HFF-Myc (cell line): ENCODE measurements around the gene SUMF1.

Experiments
- DNase-seq: peaks from one replicate; pipeline ENCODE4 v3.0.0-alpha.2; 2011; ENCODE audit warnings: low read depth; ENCODE audit errors: extremely low read depth
- H3K4me3 ChIP-seq: replicated peaks from 2 replicates; pipeline ENCODE4 v1.5.1; 2011; ENCODE audit warnings: low read depth, mild to moderate bottlenecking, control low read depth, low read length
- CTCF ChIP-seq: IDR thresholded peaks from 2 replicates; pipeline ENCODE4 v1.5.1; 2012; ENCODE audit warnings: mild to moderate bottlenecking, low read depth, low read length, control low read depth; ENCODE audit errors: missing control alignments

The SUMF1 gene

GRCh38 chr3:4497005-4497692 lies 30.1 kb upstream of the SUMF1 start:
- no peak for DNase-seq
- no peak overlapping the region for H3K4me3 ChIP-seq
- no peak for TF ChIP-seq CTCF

GRCh38 chr3:4496087-4496452 lies 29.0 kb upstream of the SUMF1 start:
- DNase-seq = no peak
- TF ChIP-seq CTCF = no peak
- H3K4me3 ChIP-seq = no peak overlapping the region

- TF ChIP-seq CTCF = no peak
- no peak overlapping the region for H3K4me3 ChIP-seq
- no peak for DNase-seq
Observed at GRCh38 chr3:4495294-4496086, 28.4 kb upstream of the SUMF1 start.

GRCh38 chr3:4494895-4495264 lies 27.8 kb upstream of the SUMF1 start:
- TF ChIP-seq CTCF = no peak
- H3K4me3 ChIP-seq = peak overlapping the region; percentile 78
- no peak for DNase-seq

- no peak for TF ChIP-seq CTCF
- peak overlapping the region; percentile 78 for H3K4me3 ChIP-seq
- no peak for DNase-seq
Observed at GRCh38 chr3:4493941-4494894, 27.1 kb upstream of the SUMF1 start.

GRCh38 chr3:4493014-4493940 lies 26.2 kb upstream of the SUMF1 start, which contains the start of gene ITPR1:
Gene ITPR1 (plus strand): TSS chr3:4493348. CDS start chr3:4516492, 23,144 bp downstream.
- peak within 1 kb of the TSS; percentile 78 for H3K4me3 ChIP-seq
- peak; percentile 98 for DNase-seq
- TF ChIP-seq CTCF = no peak
